Lung (tissue), 12 donors: Measurements from ENCODE around the gene TCF25. TPM values are rescaled to one million over a fixed set of nuclear protein-coding genes. Genes with fewer than 3 reads are reported as not detected.

Source experiments
- ATAC-seq: fragments of 200-7000 bp; cut with Tn5 transposase; one replicate; pipeline ENCODE4 v1.9.1; 2020; ENCODE audit warnings: moderate number of reproducible peaks; ENCODE audit not compliant: insufficient read depth, low FRiP score
- DNase-seq, 3 donors: peaks; one replicate each; pipeline ENCODE4 v3.0.0-alpha.2; 2013 to 2017
- H3K27ac ChIP-seq, 2 donors: one replicate each; pipeline ENCODE4 v1.5.1; 2013; ENCODE audit warnings: mild to moderate bottlenecking in 2 of 2, moderate library complexity in 2 of 2, control low read depth in 1 of 2, inconsistent platforms in 1 of 2, low read depth in 1 of 2, low read length in 1 of 2
- H3K27me3 ChIP-seq, 3 donors: one replicate each; pipeline ENCODE4 v1.5.1; 2013; ENCODE audit warnings: low read length in 2 of 3; ENCODE audit not compliant: control insufficient read depth in 3 of 3, insufficient read depth in 3 of 3
- H3K36me3 ChIP-seq, 4 donors: one replicate each; pipeline ENCODE4 v1.5.1; 2013; ENCODE audit warnings: low read length in 4 of 4, mild to moderate bottlenecking in 1 of 4, moderate library complexity in 1 of 4; ENCODE audit not compliant: control insufficient read depth in 4 of 4, insufficient read depth in 4 of 4
- H3K4me1 ChIP-seq, 5 donors: one replicate each; pipeline ENCODE4 v1.5.1; 2013; ENCODE audit warnings: low read length in 5 of 5, mild to moderate bottlenecking in 2 of 5, moderate library complexity in 1 of 5; ENCODE audit not compliant: control insufficient read depth in 5 of 5, insufficient read depth in 5 of 5
- H3K4me3 ChIP-seq: one replicate; pipeline ENCODE4 v1.5.1; 2013; ENCODE audit warnings: mild to moderate bottlenecking, control low read depth, moderate library complexity
- H3K9ac ChIP-seq, 2 donors: one replicate each; pipeline ENCODE4 v1.5.1; 2013; ENCODE audit warnings: low read length in 2 of 2, control low read depth in 1 of 2; ENCODE audit not compliant: insufficient read depth in 1 of 2
- H3K9me3 ChIP-seq, 4 donors: one replicate each; pipeline ENCODE4 v1.5.1; 2013; ENCODE audit warnings: low read length in 3 of 4, mild to moderate bottlenecking in 1 of 4, moderate library complexity in 1 of 4; ENCODE audit not compliant: control insufficient read depth in 4 of 4, insufficient read depth in 3 of 4
- CTCF ChIP-seq: IDR thresholded peaks from 2 replicates; pipeline ENCODE4 v1.5.1; 2012; ENCODE audit warnings: mild to moderate bottlenecking; ENCODE audit errors: control extremely low read depth, extremely low read depth
- WGBS, 2 donors: extraction: QIAGEN DNeasy Blood & Tissue Kit; methylation state at CpG; one replicate each; pipeline ENCODE4 v1.1.7; 2013; 5-methylcytosine and 5-hydroxymethylcytosine counted together
- polyA plus RNA-seq, 2 donors: library from polyadenylated mRNA; stranded (reverse); fragments of 200-250 nt; gene quantifications; one replicate each; pipeline ENCODE4 v1.2.1, GENCODE V29; 2013
- total RNA-seq, 2 donors: library from RNA; depleted of rRNA in 1 of 2; stranded (reverse); fragments of >200 nt in 1 of 2; gene quantifications; one replicate each; pipeline ENCODE4 v1.2.1, GENCODE V29; 2014 to 2021
- donor health status: control.
- donor health status: control.
- donor health status: Bipolar disorder and iron deficiency.
- donor health status: healthy.
- donor health status: DM: yes; HTN: yes; CAD: no.

Gene TCF25
- total and polyA plus RNA-seq, 4 donors: 106 to 212 (median 129) TPM

- no peaks in the 10 kb centered on the region for H3K9me3 ChIP-seq
- ATAC-seq: no peak
- H3K4me3 ChIP-seq: no peak overlapping the region
- H3K36me3 ChIP-seq: peaks cover 29 to 61% (median 35%) of the 10 kb centered on the region in 4 donors
- DNase-seq: no peak
- no peak overlapping the region for H3K27ac ChIP-seq
- no peak for TF ChIP-seq CTCF
- 97 to 98% methylated on average over 14 of the region's 14 CpGs for WGBS, 2 donors
- peaks cover 0 to 2% (median 0%) of the 10 kb centered on the region in 5 donors for H3K4me1 ChIP-seq
- no peak overlapping the region for H3K9ac ChIP-seq
- H3K27me3 ChIP-seq: no peaks in the 10 kb centered on the region
These were observed 13.9 kb downstream of the TCF25 start for GRCh38 chr16:89887243-89887642.

GRCh38 chr16:89890200-89890599 is 16.8 kb downstream of the TCF25 start:
- Histone ChIP-seq H3K9me3 (no peaks in the 10 kb centered on the region), H3K4me3 (no peak overlapping the region), H3K27ac (no peak overlapping the region), H3K36me3 (peaks cover 23 to 64% (median 30%) of the 10 kb centered on the region in 4 donors), H3K4me1 (no peaks in the 10 kb centered on the region), H3K27me3 (no peaks in the 10 kb centered on the region), H3K9ac (no peak overlapping the region)
- TF ChIP-seq CTCF: no peak
- DNase-seq: no peak
- no peak for ATAC-seq
- WGBS, 2 donors: 90 to 96% methylated on average over 9 of the region's 9 CpGs

GRCh38 chr16:89890886-89891657 is 17.7 kb downstream of the TCF25 start:
- H3K4me3 ChIP-seq: no peak overlapping the region
- DNase-seq (no peak), ATAC-seq (no peak)
- H3K27ac ChIP-seq: no peak overlapping the region
- no peak overlapping the region for H3K9ac ChIP-seq
- no peaks in the 10 kb centered on the region for H3K27me3 ChIP-seq
- peaks cover 20 to 68% (median 30%) of the 10 kb centered on the region in 4 donors for H3K36me3 ChIP-seq
- no peak for TF ChIP-seq CTCF
- WGBS, 2 donors: 93 to 97% methylated on average over 16 of the region's 16 CpGs
- no peaks in the 10 kb centered on the region for H3K9me3 ChIP-seq
- no peaks in the 10 kb centered on the region for H3K4me1 ChIP-seq
